HEK293T (cell line): ENCODE measurements around the gene TMPRSS5.
"Not testable (repeated sequence)": the region's sequence is repeated elsewhere in the genome, so short reads cannot be mapped to it uniquely, and the experiment has no call there.

Source experiments
- CTCF ChIA-PET: fragments of 350-600 bp; formaldehyde crosslinking; extraction: SDS; loops from one replicate; lab custom pipeline; 2021; ENCODE audit warnings: antibody characterized with exemption, inconsistent platforms; lab: Yijun Ruan, JAX
- POLR2A ChIA-PET: fragments of 350-600 bp; formaldehyde crosslinking; extraction: SDS; loops from one replicate; lab custom pipeline; 2020; ENCODE audit warnings: antibody characterized with exemption, inconsistent platforms; lab: Yijun Ruan, JAX
- DNase-seq: peaks from one replicate; pipeline ENCODE4 v3.0.0; 2012; ENCODE audit warnings: mixed read lengths; ENCODE audit errors: extremely low spot score
- ARNT ChIP-seq: fragments of 450-650 bp; IDR thresholded peaks from 2 replicates; pipeline ENCODE4 v1.6.1; 2017; ENCODE audit warnings: mild to moderate bottlenecking
- BHLHE40 ChIP-seq: fragments of 450-650 bp; IDR thresholded peaks from 2 replicates; pipeline ENCODE4 v1.6.1; 2016; ENCODE audit warnings: mild to moderate bottlenecking, moderate library complexity, borderline replicate concordance
- CTBP1 ChIP-seq: fragments of 450-650 bp; IDR thresholded peaks from 2 replicates; pipeline ENCODE4 v1.6.1; 2016; ENCODE audit warnings: borderline replicate concordance
- ELF4 ChIP-seq: fragments of 450-650 bp; IDR thresholded peaks from 2 replicates; pipeline ENCODE4 v1.6.1; 2017; ENCODE audit warnings: antibody characterized with exemption
- FOXA1 ChIP-seq: fragments of 450-650 bp; IDR thresholded peaks from 2 replicates; pipeline ENCODE4 v1.6.1; 2016; ENCODE audit warnings: mild to moderate bottlenecking
- FOXK2 ChIP-seq: fragments of 450-650 bp; IDR thresholded peaks from 2 replicates; pipeline ENCODE4 v1.6.1; 2016; ENCODE audit warnings: mild to moderate bottlenecking
- FOXM1 ChIP-seq: fragments of 450-650 bp; IDR thresholded peaks from 2 replicates; pipeline ENCODE4 v1.6.1; 2017; ENCODE audit warnings: mild to moderate bottlenecking, borderline replicate concordance
- HDGF ChIP-seq: fragments of 450-650 bp; IDR thresholded peaks from 2 replicates; pipeline ENCODE4 v1.6.1; 2017; ENCODE audit warnings: antibody characterized with exemption, borderline replicate concordance
- L3MBTL2 ChIP-seq: fragments of 450-650 bp; conservative IDR thresholded peaks from 2 replicates; pipeline ENCODE4 v1.6.1; 2016; ENCODE audit warnings: mild to moderate bottlenecking
- LEF1 ChIP-seq: fragments of 450-650 bp; IDR thresholded peaks from 2 replicates; pipeline ENCODE4 v1.6.1; 2017; ENCODE audit warnings: mild to moderate bottlenecking, borderline replicate concordance
- NFRKB ChIP-seq: fragments of 450-650 bp; IDR thresholded peaks from 2 replicates; pipeline ENCODE4 v1.6.1; 2016; ENCODE audit warnings: mild to moderate bottlenecking, moderate library complexity
- SP1 ChIP-seq: fragments of 450-650 bp; IDR thresholded peaks from 2 replicates; pipeline ENCODE4 v1.6.1; 2017
- SUZ12 ChIP-seq: fragments of 450-650 bp; IDR thresholded peaks from 2 replicates; pipeline ENCODE4 v1.6.1; 2016; ENCODE audit warnings: mild to moderate bottlenecking
- TARDBP ChIP-seq: fragments of 450-650 bp; IDR thresholded peaks from 2 replicates; pipeline ENCODE4 v1.6.1; 2016
- ZNF384 ChIP-seq: fragments of 450-650 bp; IDR thresholded peaks from 2 replicates; pipeline ENCODE4 v1.6.1; 2016
- TF ChIP-seq, protein P1 (sequence below): fragments of 450-650 bp; IDR thresholded peaks from 2 replicates; pipeline ENCODE4 v1.6.1; 2016

The TMPRSS5 gene

DNA sequence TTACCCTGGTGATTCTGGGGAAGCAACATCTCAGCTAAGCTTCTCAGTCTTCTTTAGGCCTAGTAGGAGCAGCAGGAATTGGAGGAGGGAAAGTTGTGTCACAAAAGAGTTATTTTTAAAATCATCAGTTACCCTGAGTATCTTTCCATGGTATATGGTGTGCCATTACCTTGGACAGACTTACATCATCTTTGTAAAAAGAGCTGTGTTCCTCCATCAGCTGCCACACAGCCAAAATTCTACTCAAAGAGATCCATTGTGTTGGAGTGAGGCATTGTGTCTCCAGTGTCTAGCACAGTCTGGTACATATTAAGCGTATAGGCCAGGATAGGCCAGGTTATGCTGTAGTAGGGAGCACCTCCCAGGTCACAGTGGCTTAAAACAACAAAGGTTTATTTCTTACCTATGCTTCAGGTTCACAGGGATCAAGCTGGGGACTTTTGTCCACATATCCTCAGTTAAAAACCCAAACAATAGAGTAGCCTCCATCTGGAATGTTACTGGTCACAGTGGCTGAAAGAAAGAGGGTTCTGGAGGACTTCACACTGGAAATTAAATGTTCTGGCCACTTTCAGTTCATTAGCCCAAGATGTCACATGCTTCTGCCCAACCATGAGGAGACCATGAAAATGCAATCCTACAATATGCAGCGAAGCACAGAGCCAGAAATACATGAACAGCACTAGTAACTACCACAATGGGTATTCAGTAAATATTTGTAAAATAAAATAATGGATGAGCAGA lies 9.9 kb upstream of the TMPRSS5 start:
- CTCF ChIA-PET = no interaction called here
- TF ChIP-seq CTBP1 (no peak), FOXA1 (no peak), SP1 (no peak), ARNT (no peak), L3MBTL2 (no peak), FOXK2 (no peak), NFRKB (no peak), HDGF (no peak), ELF4 (no peak), TARDBP (no peak)
- TF ChIP-seq, protein P1, sequence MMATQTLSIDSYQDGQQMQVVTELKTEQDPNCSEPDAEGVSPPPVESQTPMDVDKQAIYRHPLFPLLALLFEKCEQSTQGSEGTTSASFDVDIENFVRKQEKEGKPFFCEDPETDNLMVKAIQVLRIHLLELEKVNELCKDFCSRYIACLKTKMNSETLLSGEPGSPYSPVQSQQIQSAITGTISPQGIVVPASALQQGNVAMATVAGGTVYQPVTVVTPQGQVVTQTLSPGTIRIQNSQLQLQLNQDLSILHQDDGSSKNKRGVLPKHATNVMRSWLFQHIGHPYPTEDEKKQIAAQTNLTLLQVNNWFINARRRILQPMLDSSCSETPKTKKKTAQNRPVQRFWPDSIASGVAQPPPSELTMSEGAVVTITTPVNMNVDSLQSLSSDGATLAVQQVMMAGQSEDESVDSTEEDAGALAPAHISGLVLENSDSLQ = no peak

DNA sequence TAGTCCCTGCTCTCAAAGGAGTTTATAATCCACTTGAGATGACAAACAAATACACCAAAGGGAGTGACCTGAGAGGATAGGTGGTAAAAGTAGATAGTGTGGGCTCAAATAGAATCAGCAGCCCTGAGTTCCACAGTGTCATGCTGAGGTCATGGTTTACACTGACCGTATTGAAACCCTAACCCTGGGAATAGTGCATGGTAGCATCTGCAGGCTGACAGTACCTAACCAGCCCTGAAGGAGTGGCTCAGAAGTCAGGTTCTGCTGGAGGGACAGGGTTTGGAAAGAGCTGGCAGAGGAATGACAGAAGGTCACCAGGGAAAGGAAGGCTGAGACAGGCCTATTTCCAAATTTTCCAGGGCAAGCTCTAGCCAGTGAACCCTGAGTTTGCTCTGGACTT lies 9.2 kb upstream of the TMPRSS5 start:
- TF ChIP-seq FOXM1 = no peak
- TF ChIP-seq LEF1 = no peak
- TF ChIP-seq CTBP1 = no peak
- no peak for TF ChIP-seq FOXK2
- no peak for TF ChIP-seq BHLHE40
- TF ChIP-seq HDGF = no peak
- TF ChIP-seq ZNF384 = no peak
- TF ChIP-seq SP1 = no peak
- no peak for TF ChIP-seq TARDBP
- no peak for TF ChIP-seq ELF4
- TF ChIP-seq, protein P1 = no peak
- no peak for TF ChIP-seq L3MBTL2
- TF ChIP-seq FOXA1 = no peak
- no peak for TF ChIP-seq ARNT
- no peak for TF ChIP-seq SUZ12
- TF ChIP-seq NFRKB = no peak
- no peak for DNase-seq
- ChIA-PET POLR2A (no interaction called here), CTCF (no interaction called here)

More for the DNA sequence above, 9.9 kb upstream of the TMPRSS5 start:
- DNase-seq = no peak
- POLR2A ChIA-PET = no interaction called here

DNA sequence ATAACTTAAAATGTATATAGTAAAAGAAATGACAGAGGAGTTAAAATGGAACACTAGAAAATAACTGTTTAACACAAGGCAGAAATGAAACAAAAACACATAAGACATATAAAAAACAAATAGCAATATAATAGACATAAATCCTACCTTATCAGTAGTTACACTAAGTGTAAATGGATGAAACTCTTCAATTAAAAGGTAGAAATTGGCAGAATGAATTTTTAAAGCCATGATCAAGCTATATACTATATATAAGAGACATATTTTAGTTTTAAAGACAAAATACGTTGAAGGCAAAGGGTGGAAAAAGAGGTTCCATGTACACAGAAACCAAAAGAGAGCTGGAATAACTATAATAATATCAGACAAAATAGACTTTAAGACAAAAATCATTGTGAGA lies 4.9 kb upstream of the TMPRSS5 start:
- CTCF ChIA-PET = no interaction called here
- POLR2A ChIA-PET = no interaction called here
- TF ChIP-seq FOXM1 (no peak), HDGF (no peak), CTBP1 (no peak), L3MBTL2 (no peak), SP1 (no peak), ELF4 (no peak)
- no peak for DNase-seq

DNA sequence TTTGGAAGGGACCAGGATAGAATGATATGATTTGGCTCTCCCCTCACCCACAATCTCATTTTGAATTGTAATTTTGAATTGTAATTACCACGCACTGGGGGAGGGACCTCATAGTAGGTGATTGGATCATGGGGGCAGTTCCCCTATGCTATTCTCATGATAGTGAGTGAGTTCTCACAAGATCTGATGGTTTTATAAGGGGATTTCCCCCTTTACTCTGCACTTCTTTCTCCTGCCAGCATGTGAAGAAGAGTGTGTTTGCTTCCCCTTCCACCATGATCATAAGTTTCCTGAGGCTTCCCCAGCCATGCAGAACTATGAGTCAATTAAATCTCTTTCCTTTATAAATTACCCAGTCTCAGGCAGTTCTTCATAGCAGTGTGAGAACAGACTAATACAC lies 2.6 kb downstream of the TMPRSS5 start:
- CTCF ChIA-PET, DNase-seq, POLR2A ChIA-PET: not testable (repeated sequence)

DNA sequence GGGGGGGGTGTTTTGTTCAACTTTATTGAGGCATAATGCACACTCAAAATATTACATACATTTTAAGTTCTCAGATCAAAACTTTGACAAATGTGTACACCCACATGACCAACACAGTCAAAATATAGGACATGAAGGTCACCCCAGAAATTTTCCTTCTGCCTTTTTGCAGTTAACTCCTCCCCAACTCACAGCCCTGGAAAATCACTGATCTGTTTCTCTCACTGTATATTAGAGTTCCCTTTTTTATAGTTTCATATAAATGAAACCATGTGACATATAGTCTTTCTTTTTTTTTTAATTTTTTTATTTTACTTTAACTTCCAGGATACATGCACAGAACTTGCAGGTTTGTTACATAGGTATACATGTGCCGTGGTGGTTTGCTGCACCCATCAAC lies 4.6 kb downstream of the TMPRSS5 start:
- POLR2A ChIA-PET = no interaction called here
- CTCF ChIA-PET = no interaction called here
- no peak for DNase-seq
- TF ChIP-seq FOXK2 = no peak
- TF ChIP-seq HDGF = no peak
- TF ChIP-seq NFRKB = no peak
- TF ChIP-seq TARDBP = no peak
- TF ChIP-seq CTBP1 = no peak
- TF ChIP-seq BHLHE40 = no peak
- TF ChIP-seq ZNF384 = no peak
- no peak for TF ChIP-seq SP1
- TF ChIP-seq LEF1 = no peak
- TF ChIP-seq SUZ12 = no peak
- TF ChIP-seq L3MBTL2 = no peak
- no peak for TF ChIP-seq ARNT
- TF ChIP-seq, protein P1 = no peak
- TF ChIP-seq FOXA1 = no peak
- no peak for TF ChIP-seq ELF4

DNA sequence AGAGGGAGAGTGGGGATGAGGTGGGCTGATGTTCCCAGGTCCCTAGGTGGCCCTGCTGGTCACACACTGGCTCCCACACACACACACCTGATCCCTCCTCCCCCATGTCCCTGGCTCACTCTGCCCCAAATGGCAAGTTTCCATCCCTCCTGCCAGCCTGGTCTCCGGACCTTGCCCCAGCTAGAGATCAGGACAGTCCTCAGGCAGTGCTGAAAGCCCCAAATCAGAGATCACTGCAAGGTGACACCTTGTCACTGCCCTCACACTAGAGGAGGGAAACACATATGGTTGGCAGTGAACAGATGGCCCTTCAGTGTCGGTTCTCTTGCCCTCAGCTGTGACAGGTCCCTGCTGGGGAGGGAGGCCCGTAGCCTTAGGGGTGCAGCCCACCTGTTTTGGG lies 7.6 kb downstream of the TMPRSS5 start:
- CTCF ChIA-PET = no interaction called here
- POLR2A ChIA-PET = no interaction called here
- no peak for TF ChIP-seq ARNT
- TF ChIP-seq L3MBTL2 = no peak
- TF ChIP-seq FOXA1 = no peak
- TF ChIP-seq NFRKB = no peak
- no peak for TF ChIP-seq ELF4
- TF ChIP-seq SUZ12 = no peak
- no peak for TF ChIP-seq FOXM1
- no peak for TF ChIP-seq HDGF
- TF ChIP-seq, protein P1 = no peak
- TF ChIP-seq BHLHE40 = no peak
- TF ChIP-seq CTBP1 = no peak
- TF ChIP-seq LEF1 = no peak
- TF ChIP-seq FOXK2 = no peak
- no peak for TF ChIP-seq ZNF384
- TF ChIP-seq SP1 = no peak
- TF ChIP-seq TARDBP = no peak
- no peak for DNase-seq
